GM18861 (cell line): ENCODE results near the gene PXMP2.

Experiments used
- ATAC-seq: cut with Tn5 transposase; IDR thresholded peaks from one replicate; pipeline ENCODE4 v1.9.1; 2021; ENCODE audit not compliant: unreplicated experiment

Gene PXMP2

DNA sequence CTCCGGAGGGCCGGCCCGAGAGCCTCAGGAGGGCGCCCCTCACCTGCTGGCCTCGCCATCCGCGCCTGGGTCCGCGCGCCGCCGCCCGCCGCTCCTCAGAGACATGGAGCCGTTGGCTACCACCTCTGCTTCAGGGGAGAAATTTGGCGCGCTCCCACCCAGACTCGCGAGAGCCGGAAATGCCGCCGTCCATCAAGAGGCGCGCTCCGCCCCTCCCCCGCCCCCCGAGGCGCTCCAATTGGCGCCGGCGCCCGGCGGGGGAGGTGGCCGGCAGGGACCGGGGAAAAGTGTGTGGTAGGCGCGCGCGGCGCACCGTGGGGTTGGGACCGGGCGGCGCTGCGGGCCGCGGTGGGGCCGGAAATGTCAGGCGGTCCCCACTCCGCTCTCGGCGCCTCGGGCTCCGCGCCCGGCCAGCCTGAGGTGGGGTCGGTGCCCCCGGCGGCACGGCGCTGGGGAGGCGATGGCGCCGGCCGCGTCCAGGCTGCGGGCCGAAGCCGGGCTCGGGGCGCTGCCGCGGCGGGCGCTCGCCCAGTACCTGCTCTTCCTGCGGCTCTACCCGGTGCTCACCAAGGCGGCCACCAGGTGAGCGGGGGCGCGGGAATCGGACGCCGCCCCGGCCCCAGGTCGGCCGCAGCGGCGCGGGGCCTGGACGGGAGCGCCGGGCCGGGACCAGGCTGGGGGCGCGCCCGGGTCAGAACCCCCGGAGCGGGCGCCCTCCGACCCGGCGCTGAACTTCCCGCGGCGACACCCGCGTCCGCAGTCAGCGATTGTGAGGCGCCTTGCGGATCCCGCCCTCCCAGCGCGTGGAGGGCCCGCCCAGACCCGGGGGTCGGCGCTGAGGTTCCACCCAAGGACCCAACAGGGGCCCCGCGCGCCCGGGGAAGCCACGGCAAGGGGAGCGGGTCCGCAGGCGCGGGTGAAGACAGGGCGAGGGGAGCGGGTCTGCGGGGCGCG lies at the start of gene PXMP2, which contains the start of gene POLE:
PXMP2 (plus strand) TSS at position 377 of the 954 bp plus-strand sequence; CDS start at position 461, 84 bp downstream.
POLE (minus strand) TSS at position 132 of the 954 bp plus-strand sequence; CDS start at position 105, 27 bp downstream.
- peak; percentile 91 for ATAC-seq

DNA sequence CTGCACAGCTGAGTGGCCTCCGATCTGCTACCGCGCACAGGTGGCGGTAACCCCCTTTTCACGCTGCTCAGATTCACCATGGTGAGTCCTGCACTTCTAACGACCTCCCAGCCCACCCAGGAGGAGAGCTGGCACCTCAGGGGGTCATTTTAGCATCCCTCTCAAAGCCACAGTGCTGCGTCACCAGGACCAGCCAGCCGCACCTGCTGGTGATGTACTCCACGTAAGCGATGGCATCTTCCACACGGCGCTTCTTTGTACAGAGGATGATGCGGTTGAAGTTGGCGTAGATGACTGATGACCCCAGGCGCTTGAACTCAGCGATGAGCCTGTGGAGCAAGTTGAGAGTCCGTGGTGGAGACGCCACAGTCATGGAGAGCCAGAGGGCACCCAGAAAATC lies 49.6 kb upstream of the PXMP2 start:
- ATAC-seq = no peak

- no peak for ATAC-seq
Observed at GRCh38 chr12:132638541-132639408, 48.6 kb upstream of the PXMP2 start.

DNA sequence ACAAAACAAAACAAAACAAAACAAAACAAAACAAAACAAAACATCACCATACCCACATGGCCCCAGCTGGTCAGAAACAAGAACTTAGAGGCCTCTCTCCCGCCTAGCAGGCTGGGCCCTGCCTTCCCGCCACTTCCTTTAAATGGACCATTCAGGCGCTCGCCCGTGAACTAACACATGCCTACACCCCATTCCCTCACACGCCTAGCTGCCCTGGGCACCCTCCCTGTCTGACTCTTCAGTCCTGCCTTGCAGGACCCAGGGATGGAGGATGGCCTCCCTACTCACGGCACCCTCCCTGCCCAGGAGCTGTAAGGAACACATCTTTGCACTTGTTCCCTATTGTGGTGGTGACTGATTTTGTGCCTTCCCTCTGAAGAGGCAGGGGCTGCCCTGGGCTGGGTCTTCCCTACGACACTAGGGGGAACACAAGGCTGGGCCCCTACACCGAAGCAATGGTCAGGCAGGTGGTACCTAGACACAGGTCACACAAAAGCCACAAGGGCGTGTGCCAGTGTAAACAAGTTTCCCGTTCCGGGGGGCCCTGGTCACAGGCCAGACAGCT lies 47.3 kb upstream of the PXMP2 start:
- no peak for ATAC-seq

DNA sequence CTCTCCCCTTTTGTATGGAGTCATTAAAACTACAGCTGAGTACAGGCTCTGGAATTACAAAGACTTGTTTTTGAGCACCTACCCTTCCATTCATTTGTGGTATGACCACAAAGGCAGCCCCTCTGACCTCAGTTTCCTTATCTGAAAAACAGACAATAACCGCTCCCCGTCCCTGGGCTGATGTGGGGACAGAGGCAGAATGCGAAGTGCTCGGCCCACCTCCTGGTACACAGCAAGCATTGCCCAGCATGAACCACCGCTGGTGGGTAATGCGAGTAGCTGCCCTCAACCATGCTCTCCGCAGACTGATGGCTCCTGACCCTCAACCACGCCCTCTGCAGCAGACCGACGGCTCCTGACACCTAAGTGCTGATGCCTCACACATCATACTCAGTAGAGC lies 46.5 kb upstream of the PXMP2 start:
- ATAC-seq = no peak

DNA sequence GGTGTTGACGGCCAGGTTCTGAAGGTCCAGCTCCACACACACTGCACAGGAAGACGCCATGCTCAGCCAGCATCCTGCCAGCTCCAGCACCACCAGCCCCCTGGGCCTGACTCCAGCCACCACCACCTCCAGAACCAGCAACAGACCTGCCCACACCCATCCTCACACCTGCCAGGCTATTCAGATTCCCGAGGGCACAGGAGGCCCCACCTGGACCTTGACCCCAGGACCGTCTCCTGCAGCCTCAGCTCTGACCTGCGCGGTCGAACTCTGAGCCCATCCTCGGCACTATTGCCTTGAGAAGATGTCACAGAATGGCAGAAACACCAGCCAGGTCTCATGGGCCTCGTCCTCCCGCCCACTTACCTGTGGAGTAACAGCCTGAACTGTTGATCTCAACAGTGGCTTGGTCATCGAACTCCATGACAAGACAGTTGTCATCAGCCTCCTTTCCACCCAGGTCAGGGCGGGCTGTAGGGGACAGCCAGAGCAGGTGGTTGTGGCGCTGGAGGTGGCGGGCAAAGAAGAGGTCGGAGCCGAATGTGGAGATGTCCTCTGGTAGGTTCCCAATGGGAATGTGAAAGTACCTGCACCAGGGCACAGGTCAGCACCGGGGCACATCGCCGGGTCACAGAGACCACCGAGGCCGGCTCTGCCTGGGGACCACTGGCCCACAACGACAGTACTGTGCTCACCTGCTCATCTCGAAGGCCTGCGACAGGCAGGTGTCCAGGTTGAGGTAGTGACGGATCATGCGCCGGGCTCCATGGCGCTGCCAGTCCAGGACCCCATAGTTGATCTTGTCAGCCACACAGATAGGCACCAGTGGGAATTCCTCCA lies 45.4 kb upstream of the PXMP2 start:
- no peak for ATAC-seq

- ATAC-seq = no peak
Observed at GRCh38 chr12:132642846-132643835, 44.2 kb upstream of the PXMP2 start.

DNA sequence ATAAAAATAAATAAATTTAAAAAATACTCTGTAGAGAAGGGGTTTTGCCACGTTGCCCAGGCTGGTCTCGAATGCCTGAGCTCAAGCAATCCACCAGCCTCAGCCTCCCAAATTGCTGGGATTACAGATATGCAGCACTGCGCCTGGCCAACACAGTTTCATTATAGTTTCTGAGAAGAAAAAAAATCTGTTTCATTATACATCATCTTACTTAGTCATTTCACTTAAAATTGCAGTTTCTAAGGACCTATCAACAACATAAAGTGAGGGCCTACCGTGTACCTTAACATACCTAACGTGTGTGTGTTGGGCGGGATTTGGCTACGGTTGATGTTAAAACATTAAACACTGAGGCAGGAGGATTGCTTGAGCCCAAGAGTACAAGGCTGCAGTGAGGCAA lies 40.5 kb upstream of the PXMP2 start:
- ATAC-seq = no peak

- ATAC-seq = no peak
Observed at GRCh38 chr12:132647858-132648257, 39.5 kb upstream of the PXMP2 start.

GRCh38 chr12:132648616-132649225 lies 38.7 kb upstream of the PXMP2 start:
- ATAC-seq = no peak

DNA sequence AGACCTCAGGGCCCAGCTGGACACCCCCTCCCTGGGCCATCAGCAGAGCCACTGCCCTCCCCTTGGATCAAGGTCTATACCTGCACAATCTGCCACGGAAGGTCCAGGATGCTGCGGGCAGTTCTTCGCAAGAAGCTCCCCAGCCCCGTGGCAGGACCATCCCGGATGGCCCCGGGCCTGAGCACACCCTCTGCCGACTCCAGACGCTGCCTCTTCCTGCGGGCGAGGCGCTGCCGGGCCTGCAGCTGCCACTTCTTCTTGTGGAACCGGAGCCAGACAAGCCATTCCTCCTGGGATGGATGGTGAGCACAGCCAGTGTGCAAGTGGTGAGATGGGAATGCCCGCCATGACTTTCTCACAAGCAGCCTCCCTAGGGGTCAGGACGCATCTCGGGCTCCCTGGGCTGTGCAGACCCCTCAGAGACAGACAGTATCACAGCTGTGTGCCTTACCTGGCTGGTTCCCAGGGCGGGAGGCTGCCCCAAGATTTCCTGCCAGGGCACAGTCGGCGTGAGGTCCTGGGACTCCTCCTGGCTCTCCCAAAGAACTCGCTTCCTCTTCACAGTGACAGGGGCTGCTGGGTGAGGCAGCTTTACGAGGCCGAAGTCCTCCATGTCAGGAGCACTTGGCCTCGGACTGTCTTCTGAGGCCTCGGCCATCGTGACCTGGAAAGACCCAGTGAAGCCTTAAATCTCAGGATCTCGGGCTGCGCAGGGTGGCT lies 38.0 kb upstream of the PXMP2 start:
- no peak for ATAC-seq

- no peak for ATAC-seq
Observed at GRCh38 chr12:132651444-132652100, 35.8 kb upstream of the PXMP2 start.

DNA sequence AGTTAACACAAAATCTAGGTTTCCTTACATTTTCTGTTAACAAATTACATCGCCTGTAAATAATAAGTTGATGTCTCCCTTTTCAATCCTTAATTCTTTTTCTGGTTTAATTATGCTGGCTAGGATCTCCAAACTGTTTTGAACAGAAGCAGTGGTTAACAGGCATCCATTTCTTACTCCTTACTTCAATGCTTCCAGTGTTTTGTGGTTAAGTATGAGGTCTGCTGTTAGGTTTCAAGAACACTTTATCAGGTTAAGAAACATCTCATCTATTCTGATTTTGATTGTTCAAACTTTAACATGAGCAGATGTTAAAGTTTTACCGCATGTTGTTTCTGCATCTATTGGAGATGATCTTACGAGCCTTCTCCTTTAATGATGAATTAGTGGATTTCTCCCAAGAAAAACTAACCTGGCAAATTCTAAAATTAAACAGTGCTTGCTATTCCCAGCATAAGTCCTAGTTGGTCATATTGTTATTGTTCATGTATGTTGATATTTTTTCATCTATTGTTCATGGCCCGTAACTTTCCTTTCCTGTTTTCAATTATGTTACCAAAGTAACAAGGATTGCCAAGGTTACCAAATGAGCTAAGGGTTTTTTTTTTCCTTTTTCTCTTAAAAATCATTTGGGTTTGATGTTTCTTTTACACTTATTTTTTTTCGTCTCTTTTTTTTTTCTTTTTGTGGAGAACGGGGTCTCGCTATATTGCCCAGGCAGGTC lies 33.7 kb upstream of the PXMP2 start:
- no peak for ATAC-seq

DNA sequence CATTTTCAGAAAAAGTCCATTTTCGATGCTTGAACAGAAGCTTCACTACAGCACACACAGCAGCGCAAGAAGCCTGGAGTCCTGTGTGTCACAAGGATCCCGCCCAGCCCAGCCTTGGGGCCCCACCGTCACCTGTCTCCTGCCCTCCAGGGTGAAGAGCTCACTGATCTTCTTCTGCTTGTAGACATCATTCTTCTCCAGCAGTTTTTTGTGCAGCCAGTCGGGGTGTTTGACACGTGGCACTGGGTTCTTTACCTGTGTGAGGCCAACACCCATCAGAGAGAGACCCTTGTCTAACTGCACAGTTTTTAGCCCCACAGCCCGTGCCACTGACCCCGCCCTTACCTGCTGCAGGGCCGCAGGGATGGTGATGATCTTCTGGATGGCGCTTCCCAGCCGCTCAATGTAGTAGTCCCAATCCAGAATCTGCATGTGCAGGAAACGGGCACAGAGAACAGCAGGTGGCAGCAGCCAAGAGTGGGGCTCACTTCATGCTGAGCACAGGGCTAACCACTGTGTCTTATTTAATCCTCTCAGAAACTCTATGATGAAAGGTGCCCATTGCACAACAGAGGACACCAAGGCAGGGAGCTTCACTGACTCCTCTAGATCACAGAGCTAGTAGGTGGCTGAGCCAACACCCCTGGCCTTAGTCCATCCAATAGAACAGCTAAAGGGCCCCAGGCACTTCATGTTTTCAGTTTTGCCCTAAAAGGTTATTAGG lies 30.2 kb upstream of the PXMP2 start:
- ATAC-seq = no peak

- no peak for ATAC-seq
Observed at GRCh38 chr12:132658149-132658894, 29.1 kb upstream of the PXMP2 start.

GRCh38 chr12:132659146-132659545 lies 28.2 kb upstream of the PXMP2 start:
- ATAC-seq = no peak
